Activated CD8-positive, alpha-beta memory T cell treated with anti-CD3 and anti-CD28 coated beads, Interleukin-2, amount 50 U/mL, for 1 hour (primary cell): Measurements from ENCODE around the gene LMTK3.
"Not testable (repeated sequence)": the region's sequence is repeated elsewhere in the genome, so short reads cannot be mapped to it uniquely, and the experiment has no call there.

Source experiments
- DNase-seq: peaks from one replicate; pipeline ENCODE4 v3.0.0-alpha.2; 2020; ENCODE audit errors: extremely low read depth

LMTK3 gene

DNA sequence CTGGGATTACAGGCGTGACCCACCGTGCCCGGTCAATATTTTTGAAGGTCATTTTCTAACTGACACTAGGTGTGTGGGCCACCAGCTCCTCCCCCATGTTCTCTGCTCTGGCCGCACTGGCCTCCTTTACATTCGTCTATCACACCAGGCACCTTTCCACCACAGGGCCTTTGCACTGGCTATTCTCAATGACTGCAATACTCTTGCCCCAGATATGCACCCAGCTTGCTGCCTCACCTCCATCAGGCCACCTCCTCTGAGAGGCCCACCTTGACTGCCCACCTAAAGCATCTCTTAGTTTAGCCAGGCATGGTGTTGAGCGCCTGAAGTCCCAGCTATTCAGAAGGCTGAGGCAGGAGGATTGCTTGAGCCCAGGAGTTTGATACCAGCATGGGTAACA lies 30.2 kb upstream of the LMTK3 start:
- DNase-seq = no peak

GRCh38 chr19:48540110-48540509 lies 28.5 kb upstream of the LMTK3 start:
- no peak for DNase-seq

GRCh38 chr19:48539503-48540096 lies 28.0 kb upstream of the LMTK3 start:
- DNase-seq = no peak

DNA sequence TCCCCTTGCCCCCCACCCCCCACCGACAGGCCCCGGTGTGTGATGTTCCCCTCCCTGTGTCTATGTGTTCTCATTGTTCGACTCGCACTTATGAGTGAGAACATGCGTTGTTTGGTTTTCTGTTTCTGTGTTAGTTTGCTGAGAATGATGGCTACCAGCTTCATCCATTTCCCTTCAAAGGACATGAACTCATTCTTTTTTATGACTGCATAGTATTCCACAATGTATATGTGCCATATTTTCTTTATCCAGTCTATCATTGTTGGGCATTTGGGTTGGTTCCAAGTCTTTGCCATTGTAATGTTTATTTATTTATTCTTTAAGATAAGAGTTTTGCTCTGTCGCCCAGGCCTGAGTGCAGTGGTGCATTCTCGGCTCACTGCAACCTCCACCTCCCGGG lies 26.4 kb upstream of the LMTK3 start:
- not testable (repeated sequence) for DNase-seq

- no peak for DNase-seq
These were observed 25.9 kb upstream of the LMTK3 start for GRCh38 chr19:48537541-48537940.

DNA sequence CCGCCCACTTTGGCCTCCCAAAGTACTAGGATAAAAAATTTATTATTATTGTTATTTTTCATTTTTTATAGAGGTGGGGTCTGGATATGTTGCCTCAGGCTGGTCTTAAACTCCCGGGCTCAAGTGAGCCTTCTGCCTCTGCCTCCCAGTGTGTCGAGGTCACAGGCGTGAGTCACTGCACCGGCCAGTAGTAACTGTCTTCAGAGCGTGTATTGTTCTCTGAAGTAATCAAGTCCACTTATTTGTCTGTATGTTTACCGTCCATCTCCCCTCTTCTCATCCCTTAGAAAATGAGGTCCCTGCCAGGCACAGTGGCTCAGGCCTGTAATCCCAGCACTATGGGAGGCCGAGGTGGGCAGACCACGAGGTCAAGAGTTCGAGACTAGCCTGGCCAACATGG lies 22.1 kb upstream of the LMTK3 start:
- DNase-seq = no peak

DNA sequence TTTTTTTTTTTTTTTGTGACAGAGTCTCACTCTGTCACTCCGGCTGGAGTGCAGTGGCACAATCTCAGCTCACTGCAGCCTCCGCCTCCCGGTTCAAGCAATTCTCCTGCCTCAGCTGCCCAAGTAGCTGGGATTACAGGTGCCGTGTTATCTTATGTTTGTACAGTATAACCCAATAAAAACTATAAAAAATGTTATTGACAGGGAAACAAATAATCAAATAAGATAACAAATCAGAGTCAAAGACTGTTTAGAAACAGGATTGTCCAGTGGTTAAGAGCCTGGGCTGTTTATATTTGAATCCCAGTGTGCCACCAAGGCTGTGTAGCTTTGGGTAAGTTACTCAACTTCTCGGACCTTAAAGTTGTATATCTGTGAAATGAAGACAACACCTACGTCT lies 19.1 kb upstream of the LMTK3 start:
- DNase-seq = no peak

GRCh38 chr19:48530066-48530720 lies 18.6 kb upstream of the LMTK3 start:
- DNase-seq = no peak

- DNase-seq = no peak
These were observed 17.5 kb upstream of the LMTK3 start for GRCh38 chr19:48529156-48529555.

DNA sequence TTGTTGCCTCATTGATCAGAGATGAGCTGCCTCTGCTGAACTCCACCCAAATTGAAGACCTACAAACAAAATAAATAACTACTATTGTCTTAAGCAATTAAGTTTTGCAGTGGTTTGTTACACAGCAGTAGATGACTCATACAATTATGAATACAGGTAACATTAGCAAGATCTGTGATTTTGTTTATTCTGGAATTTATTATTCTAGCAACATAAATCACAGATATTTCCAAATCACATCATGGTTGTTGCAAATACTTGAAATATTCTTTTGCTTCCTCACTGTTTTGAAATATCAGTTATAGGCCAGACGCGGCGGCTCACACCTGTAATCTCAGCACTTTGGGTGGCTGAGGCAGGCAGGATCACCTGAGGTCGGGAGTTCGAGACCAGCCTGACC lies 13.1 kb upstream of the LMTK3 start:
- DNase-seq = no peak

DNA sequence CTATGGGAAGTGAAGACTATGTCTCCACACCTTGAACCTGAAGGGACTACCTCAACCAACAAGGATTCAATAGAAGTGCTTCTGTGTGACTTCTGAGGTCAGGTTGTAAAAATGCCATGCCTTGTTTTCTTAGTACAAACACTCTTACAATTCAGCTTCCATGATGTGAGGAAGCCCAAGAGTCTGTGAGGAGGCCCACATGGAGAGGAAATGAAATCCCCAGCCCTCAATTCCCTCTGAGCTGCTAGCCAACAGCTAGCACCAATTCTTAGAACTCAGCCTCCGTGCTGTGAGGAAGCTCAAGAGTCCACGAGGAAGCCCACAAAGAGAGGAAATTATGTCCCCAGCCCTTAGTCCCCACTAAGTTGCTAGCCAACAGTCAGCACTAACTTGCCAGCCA lies 12.6 kb upstream of the LMTK3 start:
- DNase-seq = no peak

DNA sequence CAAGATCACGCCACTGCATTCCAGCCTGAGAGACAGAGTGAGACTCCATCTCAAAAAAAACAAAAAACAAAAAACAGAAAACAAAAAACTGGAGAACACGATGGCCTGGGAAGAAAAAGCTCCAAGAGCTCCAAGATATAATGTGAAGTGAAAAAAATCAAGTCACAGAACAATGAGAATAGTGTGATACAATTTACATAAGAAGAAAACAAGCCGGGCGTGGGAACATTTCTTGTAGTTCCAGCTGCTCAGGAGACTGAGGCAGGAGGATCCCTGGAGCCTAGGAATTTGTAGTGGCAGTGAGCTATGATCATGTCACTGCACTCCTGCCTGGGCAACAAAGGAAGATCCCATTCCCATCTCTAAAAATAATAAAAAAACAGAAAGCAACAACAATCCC lies 8.5 kb upstream of the LMTK3 start:
- DNase-seq = no peak

GRCh38 chr19:48519426-48519825 lies 7.8 kb upstream of the LMTK3 start:
- DNase-seq = not testable (repeated sequence)

- no peak for DNase-seq
These were observed 6.6 kb upstream of the LMTK3 start for GRCh38 chr19:48518207-48518606.

DNA sequence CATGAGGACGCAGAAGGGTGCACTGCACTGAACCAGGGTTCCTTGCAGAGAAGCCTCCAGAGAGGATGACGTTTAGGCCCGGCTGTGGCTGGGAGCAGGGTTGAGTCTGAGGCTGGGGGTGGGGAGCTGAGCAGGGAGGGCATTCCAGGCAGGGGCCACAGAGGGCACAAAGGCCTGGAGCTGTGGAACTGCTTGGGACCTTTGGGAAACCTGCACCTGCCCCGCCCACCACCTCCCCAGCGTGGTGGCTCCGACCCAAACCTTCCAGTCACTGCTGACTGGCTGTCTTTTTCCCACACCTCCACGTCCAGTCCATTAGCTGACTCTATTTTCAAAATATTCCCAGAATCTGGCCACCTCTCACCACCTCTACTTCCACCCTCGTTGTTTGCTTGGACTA lies 4.9 kb upstream of the LMTK3 start:
- no peak for DNase-seq

- DNase-seq = no peak
These were observed 2.5 kb upstream of the LMTK3 start for GRCh38 chr19:48514123-48514458.

GRCh38 chr19:48513289-48514122 lies 1.9 kb upstream of the LMTK3 start:
- no peak for DNase-seq

DNA sequence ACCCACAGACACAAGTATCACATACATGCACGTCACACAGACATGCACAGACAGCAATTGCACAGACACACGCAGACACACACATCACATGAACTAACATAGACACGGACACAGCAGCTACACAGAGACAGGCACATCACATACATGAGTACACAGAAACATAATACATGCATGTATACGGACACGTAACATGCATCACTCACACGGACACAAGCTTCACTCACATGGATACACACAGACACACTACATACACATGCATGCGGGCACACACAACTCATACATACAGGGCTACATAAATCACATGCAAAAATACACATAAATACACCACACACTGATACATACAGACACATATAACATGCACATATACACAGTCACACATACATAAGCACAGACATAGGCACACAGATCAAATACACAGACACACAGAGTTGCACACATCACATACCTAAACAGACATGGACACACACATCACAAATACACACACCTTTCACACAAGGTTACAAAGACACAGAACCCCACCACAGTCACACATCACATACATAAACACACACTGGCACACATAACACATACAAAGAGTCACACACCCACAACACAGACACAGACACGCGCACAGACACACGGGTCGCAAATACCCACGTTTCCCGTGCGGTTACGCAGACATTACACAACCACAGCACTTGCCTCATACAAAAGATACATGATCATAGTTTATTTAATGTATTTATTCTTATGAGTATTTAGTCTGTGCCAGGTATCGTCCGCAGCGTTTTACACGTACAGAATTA lies 1.1 kb upstream of the LMTK3 start:
- DNase-seq = no peak

GRCh38 chr19:48511321-48511731 lies 309 bp downstream of the LMTK3 start:
- no peak for DNase-seq

DNA sequence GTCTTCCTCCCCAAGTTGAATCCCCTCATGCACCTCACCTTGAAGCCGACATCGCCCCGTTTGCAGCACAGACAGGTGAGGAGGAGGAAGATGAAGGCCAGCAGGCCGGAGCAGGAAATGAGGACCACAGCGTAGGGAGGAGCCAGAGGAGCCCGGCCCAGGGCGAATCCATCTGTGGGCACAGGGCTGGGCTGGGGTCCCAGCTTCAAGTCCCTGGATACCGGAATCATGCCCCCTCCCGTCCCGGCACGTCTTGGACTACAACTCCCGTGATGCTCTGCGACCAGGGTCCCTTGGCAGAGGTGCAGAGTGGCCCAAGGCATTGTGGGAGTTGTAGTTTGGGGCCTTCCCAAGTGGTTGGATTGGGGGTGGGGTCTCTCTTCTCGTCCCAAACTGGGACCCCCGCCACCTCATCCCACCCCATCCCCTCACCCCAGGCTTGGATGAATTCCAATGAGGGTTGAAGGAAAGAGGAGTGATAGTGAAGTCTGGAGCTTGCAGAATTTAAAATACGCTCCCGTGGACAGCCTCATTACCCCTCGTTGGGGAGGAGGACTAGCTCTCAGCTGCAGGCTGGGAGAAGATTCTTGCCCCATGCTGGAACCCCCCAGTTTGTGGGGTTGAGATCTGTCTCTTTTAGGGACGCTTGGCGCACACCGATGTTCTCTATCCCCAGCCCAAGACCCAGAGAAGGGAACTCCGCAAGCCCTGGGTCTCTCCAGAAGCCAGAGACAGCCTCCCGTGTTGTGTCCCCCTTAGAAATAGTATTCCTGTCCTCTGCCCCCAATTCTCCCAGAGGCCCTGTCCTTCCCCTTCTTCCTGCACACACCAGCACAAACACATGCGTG lies 990 bp downstream of the LMTK3 start:
- no peak for DNase-seq

DNA sequence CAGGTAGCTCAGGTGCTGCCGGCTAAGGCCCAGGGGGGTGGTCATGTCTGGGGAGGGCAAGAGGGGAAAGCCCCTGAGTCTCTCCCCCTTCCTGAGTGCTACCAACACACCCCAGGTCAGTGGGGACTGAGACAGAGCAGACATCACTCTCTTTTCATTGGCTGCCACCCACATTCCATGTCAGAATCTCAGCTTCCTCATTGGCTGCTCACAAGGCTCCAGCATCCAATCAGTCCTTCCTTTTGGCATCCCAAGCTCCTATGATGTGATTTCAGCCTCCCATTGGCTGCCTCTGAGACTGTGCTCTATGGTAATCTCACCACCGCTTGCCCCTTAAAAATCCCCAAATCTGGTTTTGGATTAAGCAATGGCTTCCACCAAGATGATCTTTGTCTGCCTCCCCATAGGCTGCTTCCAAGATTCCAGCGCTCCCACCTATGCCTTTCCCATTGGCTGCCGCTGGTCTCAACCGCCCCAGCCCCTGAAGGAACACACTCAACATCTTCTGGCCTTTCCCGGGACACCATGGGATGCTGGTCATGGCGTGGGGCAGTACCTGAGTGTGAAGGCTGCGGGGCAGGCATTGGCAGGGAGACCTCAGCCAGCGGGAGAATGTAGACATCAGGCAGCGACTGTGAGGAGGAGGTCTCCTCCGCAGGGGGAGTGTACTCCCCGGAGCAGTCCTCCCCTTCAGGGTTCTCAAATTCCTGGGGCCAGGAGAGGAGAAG lies 2.0 kb downstream of the LMTK3 start:
- no peak for DNase-seq
